ENCODE measurements around the gene C5AR1. TPM values are rescaled to one million over a fixed set of nuclear protein-coding genes. Genes with fewer than 3 reads are reported as not detected.

Gene C5AR1
- total and polyA plus RNA-seq, 9 of the 15 experiments (the other 6 are each of a cell fraction or from before 2014, with no cell fraction given), result 0.06 to 1.6 (median 0.28) TPM; not detected in 3

- TF ChIP-seq ATF3 (IDR thresholded peaks at IDR 0.05) (peak; percentile 37; the same call in 1 of the 2 replicates), ATF3 (CRISPR knock-in tag; conservative IDR thresholded peaks at IDR 0.05) (no peak), ZNF12 (CRISPR knock-in tag; IDR thresholded peaks at IDR 0.05) (0 out of 2 replicates have a peak, but pooled peaks have one; percentile 80), TBP (optimal IDR thresholded peaks at IDR 0.05; ENCODE audit: low read depth, low read length) (peak; percentile 85), RREB1 (CRISPR knock-in tag; IDR thresholded peaks at IDR 0.05) (peak; percentile 70; the same call in 1 of the 2 replicates), MAFK (IDR thresholded peaks at IDR 0.05; ENCODE audit: low read length) (peak; percentile 57), POLR2A (conservative IDR thresholded peaks at IDR 0.05) (peak; percentile 92), STAT5B (CRISPR knock-in tag; IDR thresholded peaks at IDR 0.05) (no peak), SFPQ (IDR thresholded peaks at IDR 0.05; ENCODE audit: low read depth, low read length) (no peak), NONO (IDR thresholded peaks at IDR 0.05; ENCODE audit: low read depth in 2 of 2, low read length in 1 of 2) (0 out of 4 replicates have a peak, but pooled peaks of 1 of the 2 experiments have one; percentile 53), IRF2 (CRISPR knock-in tag; IDR thresholded peaks at IDR 0.05) (no peak), ZNF324 (CRISPR knock-in tag; IDR thresholded peaks at IDR 0.05) (no peak), ELK1 (CRISPR knock-in tag; IDR thresholded peaks at IDR 0.05) (no peak), GTF2A2 (tag; IDR thresholded peaks at IDR 0.05) (no peak), SPI1 (IDR thresholded peaks at IDR 0.05; ENCODE audit: borderline replicate concordance, low read depth, low read length) (no peak), KAT7 (CRISPR knock-in tag; IDR thresholded peaks at IDR 0.05; ENCODE audit: borderline replicate concordance) (peak; percentile 70; the same call in 1 of the 2 replicates), RFX1 (IDR thresholded peaks at IDR 0.05) (no peak), CCNT2 (IDR thresholded peaks at IDR 0.05; ENCODE audit: borderline replicate concordance, extremely low read depth, insufficient read length, low read depth, low read length) (peak; percentile 94)
Observed at GRCh38 chr19:47273313-47274070, 36.2 kb upstream of the C5AR1 start (continued).

All from K562 (cell line).